ENCODE data around the gene CASP9.
"Not testable (repeated sequence)": the region's sequence is repeated elsewhere in the genome, so short reads cannot be mapped to it uniquely, and the experiment has no call there.

Gene CASP9

GRCh38 chr1:15489052-15489736 lies 34.8 kb downstream of the CASP9 start:
- Histone ChIP-seq H3K27ac (replicated peaks) (no peak overlapping the region), H3K27me3 (ENCODE audit: insufficient read depth, poor library complexity, severe bottlenecking) (no peaks in the 10 kb centered on the region), H3K4me3 (replicated peaks; ENCODE audit: insufficient read depth, low read length) (no peak overlapping the region)
- DNase-seq (ENCODE audit: low read depth in 1 of 2, low spot score in 1 of 2): no peak
- no peak for TF ChIP-seq GABPA (IDR thresholded peaks at IDR 0.05; ENCODE audit: low read depth)
- TF ChIP-seq CTCF (IDR thresholded peaks at IDR 0.05; ENCODE audit: insufficient read depth, low read length): no peak
- TF ChIP-seq SPI1 (IDR thresholded peaks at IDR 0.05; ENCODE audit: borderline replicate concordance, low read depth): no peak
- TF ChIP-seq POLR2AphosphoS5 (IDR thresholded peaks at IDR 0.05; ENCODE audit: low read depth): no peak
- no peak for TF ChIP-seq REST (IDR thresholded peaks at IDR 0.05; ENCODE audit: insufficient replicate concordance, low read depth)

- Histone ChIP-seq H3K27ac (replicated peaks) (no peak overlapping the region), H3K27me3 (ENCODE audit: insufficient read depth, poor library complexity, severe bottlenecking) (no peaks in the 10 kb centered on the region), H3K4me3 (replicated peaks; ENCODE audit: insufficient read depth, low read length) (no peak overlapping the region)
- no peak for TF ChIP-seq POLR2AphosphoS5 (IDR thresholded peaks at IDR 0.05; ENCODE audit: low read depth)
- DNase-seq (ENCODE audit: low read depth in 1 of 2, low spot score in 1 of 2): no peak
Measured at GRCh38 chr1:15488371-15488770, 35.6 kb downstream of the CASP9 start.

- DNase-seq (ENCODE audit: low read depth in 1 of 2, low spot score in 1 of 2); H3K27me3 ChIP-seq (ENCODE audit: insufficient read depth, poor library complexity, severe bottlenecking); H3K4me3 ChIP-seq (replicated peaks; ENCODE audit: insufficient read depth, low read length); H3K27ac ChIP-seq (replicated peaks): not testable (repeated sequence)
Measured at GRCh38 chr1:15486844-15487610, 37.0 kb downstream of the CASP9 start.

- H3K27ac ChIP-seq (replicated peaks): no peak overlapping the region
- DNase-seq (ENCODE audit: low read depth in 1 of 2, low spot score in 1 of 2): no peak
- TF ChIP-seq SPI1 (IDR thresholded peaks at IDR 0.05; ENCODE audit: borderline replicate concordance, low read depth) (no peak), CTCF (IDR thresholded peaks at IDR 0.05; ENCODE audit: insufficient read depth, low read length) (no peak), POLR2AphosphoS5 (IDR thresholded peaks at IDR 0.05; ENCODE audit: low read depth) (no peak), GABPA (IDR thresholded peaks at IDR 0.05; ENCODE audit: low read depth) (no peak), REST (IDR thresholded peaks at IDR 0.05; ENCODE audit: insufficient replicate concordance, low read depth) (no peak)
Measured at GRCh38 chr1:15485636-15486035, 38.4 kb downstream of the CASP9 start.

GRCh38 chr1:15484443-15484842 lies 39.6 kb downstream of the CASP9 start:
- not testable (repeated sequence) for H3K27me3 ChIP-seq (ENCODE audit: insufficient read depth, poor library complexity, severe bottlenecking); DNase-seq (ENCODE audit: low read depth in 1 of 2, low spot score in 1 of 2); H3K4me3 ChIP-seq (replicated peaks; ENCODE audit: insufficient read depth, low read length); H3K27ac ChIP-seq (replicated peaks)

More at GRCh38 chr1:15485636-15486035, 38.4 kb downstream of the CASP9 start:
- no peak overlapping the region for H3K4me3 ChIP-seq (replicated peaks; ENCODE audit: insufficient read depth, low read length)
- no peaks in the 10 kb centered on the region for H3K27me3 ChIP-seq (ENCODE audit: insufficient read depth, poor library complexity, severe bottlenecking)

Measured in HL-60 (cell line).